Measurements from ENCODE around the gene AP2A2. TPM values are rescaled to one million over a fixed set of nuclear protein-coding genes. Genes with fewer than 3 reads are reported as not detected.

AP2A2 gene
- total and polyA plus RNA-seq, 5 donors from 2014 or later = 6.2 to 85.9 (median 7.5) TPM

DNA sequence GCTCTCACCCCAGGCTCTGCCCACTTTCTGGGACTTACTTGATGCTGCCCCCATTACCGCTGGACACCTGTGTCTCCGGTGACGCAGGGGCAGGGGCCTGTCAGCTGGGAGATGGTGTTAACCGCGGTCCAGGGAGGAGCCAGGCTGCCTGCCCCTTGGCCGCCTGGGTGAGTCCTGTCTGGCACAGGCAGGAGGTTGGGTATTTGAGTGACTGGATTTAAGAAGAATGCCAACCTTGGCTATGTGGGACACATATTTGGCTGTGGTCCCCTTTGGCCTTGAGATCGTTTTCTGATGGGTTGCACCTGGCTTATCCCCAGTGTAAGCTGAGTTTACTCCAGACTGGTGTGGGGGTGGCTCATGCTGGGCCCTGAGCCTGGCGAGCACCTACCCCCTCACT lies 108.3 kb downstream of the AP2A2 start:
- peaks cover 0 to 6% (median 0%) of the 10 kb centered on the region in 7 donors for H3K9me3 Mint-ChIP-seq

DNA sequence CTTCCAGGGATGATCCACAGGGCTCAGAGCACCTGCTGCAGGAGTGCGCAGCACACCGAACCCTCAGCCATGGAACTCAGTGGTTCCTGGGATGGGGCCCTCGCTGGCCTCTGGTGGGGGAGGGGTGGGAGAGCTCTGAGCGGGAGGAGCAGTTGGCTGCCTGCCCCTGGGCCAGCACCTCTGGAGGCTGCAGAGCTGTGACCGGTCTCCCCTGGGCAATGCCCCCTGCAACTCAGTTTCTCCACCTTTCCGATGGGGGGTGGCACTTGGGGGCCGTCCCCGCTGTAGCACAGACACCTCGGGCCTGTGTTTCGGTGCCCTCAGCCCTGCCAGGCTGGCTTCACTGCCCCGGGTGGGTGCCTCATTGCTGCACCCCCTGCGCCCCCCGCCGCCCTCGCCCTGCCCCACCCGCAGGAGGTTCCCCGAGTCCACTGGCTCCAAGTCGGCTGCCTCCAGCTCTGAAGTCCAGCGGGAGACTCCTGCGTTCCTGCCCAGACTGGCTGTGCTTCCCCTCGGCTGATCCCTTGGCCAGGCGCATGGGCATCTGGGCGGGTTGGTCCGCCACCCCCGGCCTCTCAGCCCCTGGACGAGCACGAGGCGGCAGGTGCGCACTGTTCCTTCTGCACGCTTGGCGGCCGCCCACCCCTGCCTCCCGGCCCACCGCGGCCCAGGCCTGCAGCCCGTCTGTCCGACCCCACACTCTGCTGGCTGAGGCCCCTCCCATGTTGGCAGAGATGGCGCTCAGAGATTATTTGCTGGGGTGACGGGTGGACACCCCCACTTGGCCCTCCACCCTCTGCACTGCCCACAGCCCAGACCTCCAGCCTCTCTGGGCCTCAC lies 109.0 kb downstream of the AP2A2 start:
- Mint-ChIP-seq H3K27me3 (no peaks in the 10 kb centered on the region), H3K4me1 (peaks cover 0 to 5% (median 0%) of the 10 kb centered on the region in 4 donors), H3K36me3 (no peaks in the 10 kb centered on the region), H3K9me3 (peaks cover 0 to 6% (median 0%) of the 10 kb centered on the region in 7 donors), H3K27ac (no peak overlapping the region), H3K4me3 (no peak overlapping the region)
- ATAC-seq (ENCODE audit: low read depth in 2 of 2) (no peak), DNase-seq (no peak)
- Histone ChIP-seq H3K36me3 (ENCODE audit: control insufficient read depth, insufficient read depth, low read length) (no peaks in the 10 kb centered on the region), H3K27ac (ENCODE audit: insufficient read depth, low read length, poor library complexity, severe bottlenecking) (no peak overlapping the region), H3K9me3 (ENCODE audit: control insufficient read depth in 2 of 2, low read length in 2 of 2) (no peaks in the 10 kb centered on the region), H3K4me1 (ENCODE audit: control insufficient read depth, insufficient read depth, low read length, poor library complexity, severe bottlenecking) (no peaks in the 10 kb centered on the region), H3K27me3 (ENCODE audit: control insufficient read depth, insufficient read depth, low read length) (no peaks in the 10 kb centered on the region), H3K4me3 (ENCODE audit: low read depth, low read length) (no peak overlapping the region)

More for the DNA sequence above, 108.3 kb downstream of the AP2A2 start:
- no peaks in the 10 kb centered on the region for H3K27me3 Mint-ChIP-seq
- H3K4me1 Mint-ChIP-seq = peaks cover 0 to 5% (median 0%) of the 10 kb centered on the region in 4 donors
- no peak for ATAC-seq (ENCODE audit: low read depth in 2 of 2)
- Histone ChIP-seq H3K27me3 (ENCODE audit: control insufficient read depth, insufficient read depth, low read length) (no peaks in the 10 kb centered on the region), H3K9me3 (ENCODE audit: control insufficient read depth in 2 of 2, low read length in 2 of 2) (no peaks in the 10 kb centered on the region), H3K36me3 (ENCODE audit: control insufficient read depth, insufficient read depth, low read length) (no peaks in the 10 kb centered on the region), H3K27ac (ENCODE audit: insufficient read depth, low read length, poor library complexity, severe bottlenecking) (no peak overlapping the region), H3K4me1 (ENCODE audit: control insufficient read depth, insufficient read depth, low read length, poor library complexity, severe bottlenecking) (no peaks in the 10 kb centered on the region), H3K4me3 (ENCODE audit: low read depth, low read length) (no peak overlapping the region)
- no peaks in the 10 kb centered on the region for H3K36me3 Mint-ChIP-seq
- no peak for DNase-seq
- no peak overlapping the region for H3K27ac Mint-ChIP-seq
- H3K4me3 Mint-ChIP-seq = no peak overlapping the region

DNA sequence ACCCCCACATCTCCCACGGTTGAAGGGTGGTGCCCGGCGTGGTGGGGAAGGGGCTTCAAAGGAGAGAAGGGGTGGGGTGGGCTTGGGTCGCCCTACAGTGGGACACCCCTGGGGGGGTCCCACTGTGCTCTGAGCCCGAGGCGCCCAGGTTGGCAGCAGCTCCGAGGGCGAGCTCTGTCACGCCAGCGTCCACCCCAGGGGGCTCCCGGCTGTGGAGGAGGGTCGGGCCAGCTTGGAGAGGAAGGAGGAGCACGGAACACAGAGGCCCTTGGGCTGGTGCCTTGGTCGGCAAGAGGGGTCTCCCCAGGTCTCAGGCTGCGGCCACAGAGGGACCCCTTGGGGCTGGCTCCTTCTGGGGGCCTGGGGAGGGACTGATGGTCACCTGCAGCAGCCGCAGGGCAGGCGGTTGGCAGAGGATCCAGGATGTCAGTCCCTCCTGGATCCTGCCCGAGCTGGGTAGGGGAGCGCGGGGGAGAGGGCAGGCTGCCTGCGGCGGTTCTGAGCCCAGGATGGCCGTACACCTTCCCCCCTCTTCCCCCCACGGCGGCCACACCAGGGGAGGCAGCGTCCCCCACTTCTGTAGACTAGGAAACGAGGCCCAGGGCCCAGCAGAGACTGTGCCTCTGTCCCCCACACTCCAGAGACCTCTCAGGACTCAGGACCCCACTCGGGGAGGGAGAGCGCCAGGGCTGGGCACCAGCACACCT lies 110.1 kb downstream of the AP2A2 start:
- H3K27ac Mint-ChIP-seq = no peak overlapping the region
- DNase-seq = no peak
- no peak for ATAC-seq (ENCODE audit: low read depth in 2 of 2)
- H3K36me3 Mint-ChIP-seq = no peaks in the 10 kb centered on the region
- peaks cover 0 to 5% (median 0%) of the 10 kb centered on the region in 4 donors for H3K4me1 Mint-ChIP-seq
- H3K9me3 ChIP-seq (ENCODE audit: control insufficient read depth in 2 of 2, low read length in 2 of 2) = no peaks in the 10 kb centered on the region
- H3K9me3 Mint-ChIP-seq = peaks cover 0 to 6% (median 0%) of the 10 kb centered on the region in 7 donors
- H3K36me3 ChIP-seq (ENCODE audit: control insufficient read depth, insufficient read depth, low read length) = no peaks in the 10 kb centered on the region
- H3K27ac ChIP-seq (ENCODE audit: insufficient read depth, low read length, poor library complexity, severe bottlenecking) = no peak overlapping the region
- no peaks in the 10 kb centered on the region for H3K27me3 ChIP-seq (ENCODE audit: control insufficient read depth, insufficient read depth, low read length)
- no peaks in the 10 kb centered on the region for H3K4me1 ChIP-seq (ENCODE audit: control insufficient read depth, insufficient read depth, low read length, poor library complexity, severe bottlenecking)
- H3K27me3 Mint-ChIP-seq = no peaks in the 10 kb centered on the region
- no peak overlapping the region for H3K4me3 ChIP-seq (ENCODE audit: low read depth, low read length)
- no peak overlapping the region for H3K4me3 Mint-ChIP-seq

DNA sequence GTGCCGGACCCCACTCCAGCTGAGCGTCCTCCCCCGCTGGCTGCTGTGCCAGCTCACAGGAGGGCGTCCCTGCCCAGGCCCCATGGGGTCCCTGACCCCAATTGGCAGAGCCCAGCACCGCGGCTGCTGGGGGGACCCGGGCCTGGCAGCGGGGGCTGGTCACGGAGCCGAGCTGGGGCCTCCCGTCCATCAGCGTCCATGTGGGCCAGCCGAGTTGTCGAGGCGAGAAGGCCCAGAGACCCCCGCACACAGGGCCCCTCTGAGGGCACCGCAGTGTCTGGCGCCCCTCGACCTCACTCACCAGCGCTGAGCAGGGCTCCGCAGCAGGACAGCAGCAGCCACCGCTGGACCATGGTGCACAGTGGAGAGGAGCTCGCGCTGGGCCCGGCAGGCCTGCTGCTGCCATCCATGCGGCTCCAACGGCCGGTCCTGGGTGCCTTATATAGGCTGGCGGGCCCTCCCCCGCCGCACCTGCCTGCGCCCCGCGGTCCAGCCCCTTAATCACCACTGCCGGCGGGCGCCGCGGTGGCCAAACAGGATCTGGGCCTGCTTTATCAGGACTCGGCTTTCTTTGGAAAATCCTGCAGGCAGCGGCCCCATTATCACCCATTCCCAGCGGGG lies 110.7 kb downstream of the AP2A2 start, which contains the start of gene MUC6:
Gene MUC6, minus strand, starts transcription at position 416 of the 621 bp plus-strand sequence. Its CDS starts 63 bp downstream, at position 353.
- ATAC-seq (ENCODE audit: low read depth in 2 of 2) = no peak
- Histone ChIP-seq H3K4me1 (ENCODE audit: control insufficient read depth, insufficient read depth, low read length, poor library complexity, severe bottlenecking) (no peaks in the 10 kb centered on the region), H3K36me3 (ENCODE audit: control insufficient read depth, insufficient read depth, low read length) (no peaks in the 10 kb centered on the region), H3K4me3 (ENCODE audit: low read depth, low read length) (no peak within 1 kb of the TSS), H3K27me3 (ENCODE audit: control insufficient read depth, insufficient read depth, low read length) (no peaks in the 10 kb centered on the region), H3K9me3 (ENCODE audit: control insufficient read depth in 2 of 2, low read length in 2 of 2) (no peaks in the 10 kb centered on the region), H3K27ac (ENCODE audit: insufficient read depth, low read length, poor library complexity, severe bottlenecking) (no peak within 1 kb of the TSS)
- no peak within 1 kb of the TSS for H3K27ac Mint-ChIP-seq
- peaks cover 0 to 5% (median 0%) of the 10 kb centered on the region in 4 donors for H3K4me1 Mint-ChIP-seq
- DNase-seq = no peak
- H3K4me3 Mint-ChIP-seq = no peak within 1 kb of the TSS
- H3K27me3 Mint-ChIP-seq = no peaks in the 10 kb centered on the region
- H3K9me3 Mint-ChIP-seq = peaks cover 0 to 6% (median 0%) of the 10 kb centered on the region in 7 donors
- no peaks in the 10 kb centered on the region for H3K36me3 Mint-ChIP-seq

DNA sequence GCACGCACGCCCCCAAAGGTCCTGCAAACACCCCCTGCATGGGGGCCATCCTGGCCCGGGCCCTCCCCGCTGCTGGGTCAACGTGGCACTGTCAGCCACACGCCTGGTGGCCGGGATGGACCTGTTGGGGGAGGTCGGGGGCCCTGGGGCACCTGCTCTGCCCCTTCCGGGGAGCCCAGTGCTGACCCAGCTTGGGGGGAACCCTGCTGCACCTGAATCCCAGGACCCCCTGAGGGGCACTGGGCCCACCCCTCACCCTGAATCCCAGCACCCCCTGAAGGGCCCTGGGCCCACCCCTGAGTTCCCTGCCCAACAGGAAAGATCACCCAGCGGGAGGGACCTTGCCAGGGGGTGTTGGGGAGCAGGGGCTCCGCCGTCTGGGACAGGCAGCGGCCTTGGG lies 111.3 kb downstream of the AP2A2 start:
- no peak overlapping the region for H3K4me3 ChIP-seq (ENCODE audit: low read depth, low read length)
- H3K9me3 Mint-ChIP-seq = peaks cover 0 to 6% (median 0%) of the 10 kb centered on the region in 7 donors
- no peak for DNase-seq
- no peaks in the 10 kb centered on the region for H3K27me3 Mint-ChIP-seq
- peaks cover 0 to 5% (median 0%) of the 10 kb centered on the region in 4 donors for H3K4me1 Mint-ChIP-seq
- no peaks in the 10 kb centered on the region for H3K9me3 ChIP-seq (ENCODE audit: control insufficient read depth in 2 of 2, low read length in 2 of 2)
- no peak overlapping the region for H3K27ac Mint-ChIP-seq
- H3K27me3 ChIP-seq (ENCODE audit: control insufficient read depth, insufficient read depth, low read length) = no peaks in the 10 kb centered on the region
- H3K4me3 Mint-ChIP-seq = no peak overlapping the region
- H3K27ac ChIP-seq (ENCODE audit: insufficient read depth, low read length, poor library complexity, severe bottlenecking) = no peak overlapping the region
- H3K36me3 ChIP-seq (ENCODE audit: control insufficient read depth, insufficient read depth, low read length) = no peaks in the 10 kb centered on the region
- H3K36me3 Mint-ChIP-seq = no peaks in the 10 kb centered on the region
- H3K4me1 ChIP-seq (ENCODE audit: control insufficient read depth, insufficient read depth, low read length, poor library complexity, severe bottlenecking) = no peaks in the 10 kb centered on the region
- no peak for ATAC-seq (ENCODE audit: low read depth in 2 of 2)

DNA sequence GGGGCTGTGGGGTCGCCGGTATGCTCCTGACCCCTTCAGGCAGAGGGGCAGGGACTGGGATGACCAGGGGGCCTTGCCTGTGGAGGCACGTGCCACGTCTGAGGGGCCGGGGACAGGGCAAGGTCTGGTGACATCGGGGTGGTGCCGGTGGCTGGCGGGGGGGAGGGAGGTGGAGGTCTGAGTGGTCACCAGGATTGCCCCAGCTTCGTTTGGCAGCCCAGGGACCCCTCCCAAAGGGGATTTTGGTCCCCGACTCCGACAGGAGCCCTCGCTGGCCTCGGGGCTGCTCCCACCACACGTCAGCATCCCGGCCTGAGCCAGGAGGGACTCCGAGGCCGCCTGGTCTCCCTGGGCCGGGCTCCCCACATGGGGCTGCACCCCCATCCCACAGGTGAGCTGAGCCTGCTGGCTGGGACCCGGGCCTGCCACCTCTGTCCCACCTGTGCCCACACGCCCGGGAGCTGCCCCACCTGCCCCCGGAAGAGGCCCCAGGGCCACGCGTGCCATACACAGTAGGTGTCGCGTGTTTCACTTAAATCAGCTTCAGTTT lies 111.9 kb downstream of the AP2A2 start:
- Histone ChIP-seq H3K4me3 (ENCODE audit: low read depth, low read length) (no peak overlapping the region), H3K36me3 (ENCODE audit: control insufficient read depth, insufficient read depth, low read length) (no peaks in the 10 kb centered on the region), H3K27ac (ENCODE audit: insufficient read depth, low read length, poor library complexity, severe bottlenecking) (no peak overlapping the region), H3K27me3 (ENCODE audit: control insufficient read depth, insufficient read depth, low read length) (no peaks in the 10 kb centered on the region), H3K4me1 (ENCODE audit: control insufficient read depth, insufficient read depth, low read length, poor library complexity, severe bottlenecking) (no peaks in the 10 kb centered on the region), H3K9me3 (ENCODE audit: control insufficient read depth in 2 of 2, low read length in 2 of 2) (no peaks in the 10 kb centered on the region)
- H3K4me1 Mint-ChIP-seq = no peaks in the 10 kb centered on the region
- no peak overlapping the region for H3K27ac Mint-ChIP-seq
- ATAC-seq (ENCODE audit: low read depth in 2 of 2) = no peak
- no peaks in the 10 kb centered on the region for H3K36me3 Mint-ChIP-seq
- DNase-seq = no peak
- no peak overlapping the region for H3K4me3 Mint-ChIP-seq
- peaks cover 0 to under 1% (median 0%) of the 10 kb centered on the region in 7 donors for H3K9me3 Mint-ChIP-seq
- H3K27me3 Mint-ChIP-seq = no peaks in the 10 kb centered on the region

DNA sequence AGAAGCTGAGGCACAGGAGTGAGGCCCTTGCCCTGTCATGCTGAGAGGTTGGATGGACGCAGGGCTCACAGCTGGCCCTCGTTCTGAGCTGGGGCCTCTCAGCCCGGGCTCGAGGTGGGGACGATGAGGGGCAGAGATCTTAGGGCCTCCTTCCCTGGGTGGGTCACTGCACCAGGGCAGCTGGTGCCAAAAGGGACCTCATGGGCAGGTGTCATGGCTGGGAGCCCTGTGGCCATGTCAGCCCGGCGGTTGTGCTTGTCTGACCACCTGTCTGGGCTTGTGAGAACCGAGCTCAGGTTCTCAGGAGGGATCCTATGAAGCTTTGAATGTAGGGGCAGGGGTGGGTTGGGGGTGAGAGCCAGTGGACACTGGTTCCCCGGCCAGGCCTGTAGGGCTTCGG lies 112.7 kb downstream of the AP2A2 start:
- H3K4me3 ChIP-seq (ENCODE audit: low read depth, low read length) = no peak overlapping the region
- no peaks in the 10 kb centered on the region for H3K36me3 Mint-ChIP-seq
- no peaks in the 10 kb centered on the region for H3K4me1 ChIP-seq (ENCODE audit: control insufficient read depth, insufficient read depth, low read length, poor library complexity, severe bottlenecking)
- no peak for DNase-seq
- H3K27ac ChIP-seq (ENCODE audit: insufficient read depth, low read length, poor library complexity, severe bottlenecking) = no peak overlapping the region
- H3K9me3 Mint-ChIP-seq = no peaks in the 10 kb centered on the region
- H3K4me3 Mint-ChIP-seq = no peak overlapping the region
- no peaks in the 10 kb centered on the region for H3K36me3 ChIP-seq (ENCODE audit: control insufficient read depth, insufficient read depth, low read length)
- no peaks in the 10 kb centered on the region for H3K4me1 Mint-ChIP-seq
- no peaks in the 10 kb centered on the region for H3K9me3 ChIP-seq (ENCODE audit: control insufficient read depth in 2 of 2, low read length in 2 of 2)
- no peaks in the 10 kb centered on the region for H3K27me3 Mint-ChIP-seq
- no peak overlapping the region for H3K27ac Mint-ChIP-seq
- H3K27me3 ChIP-seq (ENCODE audit: control insufficient read depth, insufficient read depth, low read length) = no peaks in the 10 kb centered on the region
- ATAC-seq (ENCODE audit: low read depth in 2 of 2) = no peak
